Adipocyte (in vitro differentiated cells): ENCODE data around the gene RAP1GAP.

Experiments used
- DNase-seq: peaks from one replicate; pipeline ENCODE4 v3.0.0-alpha.2; 2015; ENCODE audit warnings: low read depth
- H3K27me3 ChIP-seq: replicated peaks from 2 replicates; pipeline ENCODE4 v1.7.0; 2013; ENCODE audit warnings: mild to moderate bottlenecking, low read length, moderate library complexity; ENCODE audit not compliant: control insufficient read depth, insufficient read depth
- H3K36me3 ChIP-seq: 2 replicates; pipeline ENCODE4 v1.7.0; 2013; ENCODE audit warnings: low read length, mild to moderate bottlenecking, moderate library complexity; ENCODE audit not compliant: control insufficient read depth, insufficient read depth, severe bottlenecking
- H3K4me1 ChIP-seq: 2 replicates; pipeline ENCODE4 v1.7.0; 2013; ENCODE audit warnings: mild to moderate bottlenecking, low read length, moderate library complexity; ENCODE audit not compliant: control insufficient read depth, insufficient read depth
- H3K4me3 ChIP-seq: 2 replicates; pipeline ENCODE4 v1.7.0; 2013; ENCODE audit warnings: mild to moderate bottlenecking, low read length, moderate library complexity
- H3K9ac ChIP-seq: 2 replicates; pipeline ENCODE4 v1.7.0; 2013; ENCODE audit warnings: mild to moderate bottlenecking, low read length, moderate library complexity
- H3K9me3 ChIP-seq: 2 replicates; pipeline ENCODE4 v1.7.0; 2013; ENCODE audit warnings: mild to moderate bottlenecking, low read length, moderate library complexity; ENCODE audit not compliant: control insufficient read depth

Gene RAP1GAP

GRCh38 chr1:21669258-21670058 lies at the start of gene RAP1GAP:
Gene RAP1GAP (minus strand): TSS chr1:21669357. CDS start chr1:21620032, 49,325 bp downstream.
- Histone ChIP-seq H3K4me3 (peak within 1 kb of the TSS; percentile 57), H3K4me1 (peaks cover 43% of the 10 kb centered on the region), H3K36me3 (no peaks in the 10 kb centered on the region), H3K27me3 (no peaks in the 10 kb centered on the region), H3K9me3 (no peaks in the 10 kb centered on the region), H3K9ac (peak within 1 kb of the TSS; percentile 13)
- peak; percentile 64 for DNase-seq

- Histone ChIP-seq H3K4me1 (no peaks in the 10 kb centered on the region), H3K36me3 (peaks cover 87% of the 10 kb centered on the region), H3K9ac (no peak overlapping the region), H3K4me3 (no peak overlapping the region), H3K9me3 (no peaks in the 10 kb centered on the region), H3K27me3 (no peaks in the 10 kb centered on the region)
- DNase-seq, result no peak
These were observed 47.0 kb upstream of the RAP1GAP start for GRCh38 chr1:21716169-21716568.

- Histone ChIP-seq H3K27me3 (no peaks in the 10 kb centered on the region), H3K9ac (no peak overlapping the region), H3K9me3 (no peaks in the 10 kb centered on the region), H3K4me1 (peaks cover 31% of the 10 kb centered on the region), H3K4me3 (no peak overlapping the region), H3K36me3 (peaks cover 44% of the 10 kb centered on the region)
- DNase-seq, result no peak
These were observed 38.7 kb upstream of the RAP1GAP start for GRCh38 chr1:21707891-21708290.

- no peak for DNase-seq
These were observed 38.1 kb upstream of the RAP1GAP start for GRCh38 chr1:21707086-21707840.

GRCh38 chr1:21706151-21706835 lies 37.1 kb upstream of the RAP1GAP start:
- H3K36me3 ChIP-seq, result peaks cover 41% of the 10 kb centered on the region
- peak; percentile 67 for DNase-seq
- no peaks in the 10 kb centered on the region for H3K27me3 ChIP-seq
- peaks cover 40% of the 10 kb centered on the region for H3K4me1 ChIP-seq
- peak overlapping the region; percentile 16 for H3K4me3 ChIP-seq
- peak overlapping the region; percentile 2 for H3K9ac ChIP-seq
- H3K9me3 ChIP-seq, result no peaks in the 10 kb centered on the region

More at GRCh38 chr1:21707086-21707840, 38.1 kb upstream of the RAP1GAP start:
- peaks cover 38% of the 10 kb centered on the region for H3K4me1 ChIP-seq
- H3K9ac ChIP-seq, result no peak overlapping the region
- no peaks in the 10 kb centered on the region for H3K27me3 ChIP-seq
- no peaks in the 10 kb centered on the region for H3K9me3 ChIP-seq
- peaks cover 43% of the 10 kb centered on the region for H3K36me3 ChIP-seq
- no peak overlapping the region for H3K4me3 ChIP-seq

DNA sequence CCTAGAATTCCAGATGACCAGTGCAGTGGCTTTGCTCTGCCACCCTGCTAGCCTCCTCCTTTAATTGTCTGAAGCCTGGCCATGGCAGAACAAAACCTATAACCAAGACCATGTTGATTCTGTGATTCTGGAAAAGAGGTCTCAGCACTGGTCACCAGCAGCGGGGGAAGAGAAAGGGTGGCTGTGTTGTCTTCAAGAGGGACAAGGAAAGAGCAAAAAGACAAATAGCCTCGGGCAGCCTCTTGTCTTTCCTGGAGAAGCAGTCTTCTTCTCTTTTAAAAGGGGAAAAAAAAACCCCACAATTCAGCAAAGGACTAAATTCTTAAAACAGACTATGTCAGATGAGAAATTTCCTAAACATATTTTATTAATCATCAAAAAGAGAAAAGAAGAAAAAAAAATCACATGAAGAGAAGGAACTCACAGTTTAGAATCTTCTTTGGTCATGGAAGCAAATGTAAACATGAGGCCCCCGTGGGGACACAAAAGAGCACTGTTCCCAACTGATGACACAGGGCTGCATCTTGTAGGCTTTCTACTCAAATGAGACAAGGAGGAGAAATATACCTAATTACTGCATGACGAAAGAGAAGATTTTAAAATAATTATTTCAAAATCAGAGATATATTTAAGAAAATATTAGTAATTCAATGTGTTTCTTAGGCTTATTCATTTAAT lies 36.3 kb upstream of the RAP1GAP start:
- peaks cover 40% of the 10 kb centered on the region for H3K4me1 ChIP-seq
- H3K27me3 ChIP-seq, result no peaks in the 10 kb centered on the region
- no peaks in the 10 kb centered on the region for H3K9me3 ChIP-seq
- H3K36me3 ChIP-seq, result peaks cover 42% of the 10 kb centered on the region
- DNase-seq, result no peak
- H3K4me3 ChIP-seq, result no peak overlapping the region
- H3K9ac ChIP-seq, result no peak overlapping the region

DNA sequence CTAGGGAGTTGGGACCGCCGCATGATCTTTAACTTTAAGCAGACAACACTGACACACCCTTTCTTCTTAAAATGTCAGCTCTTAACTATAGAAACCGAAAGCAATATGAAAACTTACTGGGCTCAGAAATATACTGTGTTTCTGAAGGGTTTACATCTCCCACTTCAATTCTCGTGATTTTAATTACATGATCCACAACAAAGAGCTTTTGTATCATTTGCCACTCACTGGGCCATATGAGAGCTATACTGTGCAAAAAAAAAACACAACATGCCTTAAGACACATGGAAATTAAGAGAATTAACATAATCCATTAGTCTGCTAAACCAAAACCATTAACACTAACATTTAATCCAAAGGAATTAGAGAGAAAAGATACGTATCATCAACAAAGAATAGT lies 35.0 kb upstream of the RAP1GAP start:
- H3K4me3 ChIP-seq, result no peak overlapping the region
- H3K9ac ChIP-seq, result peak overlapping the region; percentile 57
- no peaks in the 10 kb centered on the region for H3K27me3 ChIP-seq
- H3K9me3 ChIP-seq, result no peaks in the 10 kb centered on the region
- peaks cover 48% of the 10 kb centered on the region for H3K36me3 ChIP-seq
- DNase-seq, result no peak
- peaks cover 40% of the 10 kb centered on the region for H3K4me1 ChIP-seq

DNA sequence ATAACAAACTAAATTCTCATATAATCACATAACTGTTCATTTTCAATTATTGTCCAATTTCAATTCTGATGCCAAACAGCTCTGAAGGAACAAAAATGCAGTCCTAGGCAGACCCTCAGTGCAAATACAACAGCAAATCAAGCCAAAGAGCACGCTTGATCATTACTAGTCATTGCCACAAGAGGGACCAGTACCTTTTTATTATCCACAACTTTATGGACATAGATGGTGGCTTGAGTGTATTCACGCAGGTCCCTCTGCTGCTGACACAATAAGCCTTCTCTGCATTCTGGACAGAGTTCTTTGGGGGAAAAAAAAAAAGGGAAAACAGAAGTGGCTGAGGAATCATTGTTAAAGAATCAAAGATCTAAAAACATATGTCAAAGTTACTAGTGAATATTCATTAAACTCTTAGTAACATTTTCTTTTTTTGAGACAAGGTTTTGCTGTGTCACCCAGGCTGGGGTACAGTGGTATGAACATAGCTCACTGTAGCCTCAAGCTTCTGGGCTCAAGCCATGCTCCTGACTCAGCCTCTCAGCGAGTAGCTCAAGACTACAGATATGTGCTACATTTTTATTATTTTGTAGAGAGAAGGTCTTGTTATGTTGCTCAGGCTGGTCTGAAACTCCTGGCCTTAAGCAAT lies 34.3 kb upstream of the RAP1GAP start:
- H3K36me3 ChIP-seq, result peaks cover 48% of the 10 kb centered on the region
- DNase-seq, result peak; percentile 80
- H3K9ac ChIP-seq, result peak overlapping the region; percentile 57
- no peaks in the 10 kb centered on the region for H3K9me3 ChIP-seq
- H3K4me1 ChIP-seq, result peaks cover 40% of the 10 kb centered on the region
- no peaks in the 10 kb centered on the region for H3K27me3 ChIP-seq
- peak overlapping the region; percentile 4 for H3K4me3 ChIP-seq

DNA sequence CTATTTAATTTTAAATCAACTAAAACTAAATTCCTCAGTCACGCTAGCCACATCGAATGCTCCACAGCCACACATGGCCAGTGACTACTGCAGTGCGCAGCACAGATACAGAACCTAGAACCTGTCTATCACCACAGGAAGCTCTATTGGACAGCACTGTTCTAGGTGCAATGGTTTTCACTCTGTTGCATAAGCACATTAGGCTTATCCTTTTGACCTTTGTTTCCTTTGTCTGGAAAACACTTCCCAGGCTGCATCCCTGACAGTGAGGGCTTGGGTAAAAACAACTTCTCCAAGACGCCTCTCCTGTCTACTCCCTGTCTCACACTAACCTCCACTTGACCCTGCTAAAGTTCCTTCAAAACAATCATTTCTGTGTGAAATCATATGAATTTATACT lies 33.6 kb upstream of the RAP1GAP start:
- Histone ChIP-seq H3K9ac (peak overlapping the region; percentile 57), H3K4me1 (peaks cover 40% of the 10 kb centered on the region), H3K4me3 (peak overlapping the region; percentile 4), H3K36me3 (peaks cover 46% of the 10 kb centered on the region), H3K9me3 (no peaks in the 10 kb centered on the region), H3K27me3 (no peaks in the 10 kb centered on the region)
- no peak for DNase-seq

DNA sequence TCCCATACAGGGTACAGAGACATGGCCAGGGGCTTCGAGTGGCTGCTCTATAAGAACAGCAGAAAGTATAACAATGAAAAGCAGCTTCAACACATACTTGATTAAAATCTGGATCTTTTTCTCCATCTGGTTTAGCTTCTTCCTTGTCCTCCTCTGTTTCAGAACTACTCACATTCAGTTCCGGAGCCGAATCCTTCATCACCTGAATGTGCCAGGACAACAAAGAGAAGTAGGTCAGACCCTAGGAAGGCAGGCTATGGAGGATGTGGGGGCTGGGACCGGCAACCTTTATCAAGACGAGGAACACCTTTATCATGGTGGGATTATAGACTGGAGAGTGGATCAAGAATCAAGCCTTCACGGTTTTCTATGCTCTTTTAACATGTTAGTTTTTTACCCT lies 32.2 kb upstream of the RAP1GAP start:
- Histone ChIP-seq H3K9ac (no peak overlapping the region), H3K4me1 (peaks cover 33% of the 10 kb centered on the region), H3K27me3 (no peaks in the 10 kb centered on the region), H3K4me3 (no peak overlapping the region), H3K36me3 (peaks cover 46% of the 10 kb centered on the region), H3K9me3 (no peaks in the 10 kb centered on the region)
- DNase-seq, result no peak
